Neuronal stem cell (in vitro differentiated cells): ENCODE measurements around the gene PDE6A.
A peak's percentile ranks its signal among the peaks of the same experiment; 100 is the strongest.

Experiments
- DNase-seq: peaks from one replicate; pipeline ENCODE4 v3.0.0-alpha.2; 2013; ENCODE audit warnings: low spot score
- H2AFZ ChIP-seq: one replicate; pipeline ENCODE4 v1.6.1; 2013; ENCODE audit warnings: mild to moderate bottlenecking, low read length, inconsistent platforms
- H2AK5ac ChIP-seq: 2 replicates; pipeline ENCODE4 v1.6.1; 2013; ENCODE audit warnings: low read depth, mild to moderate bottlenecking, inconsistent platforms, low read length, moderate library complexity, mixed read lengths
- H2BK120ac ChIP-seq: 2 replicates; pipeline ENCODE4 v1.6.1; 2013; ENCODE audit warnings: low read depth, mild to moderate bottlenecking, inconsistent platforms, low read length, moderate library complexity, mixed read lengths
- H2BK12ac ChIP-seq: one replicate; pipeline ENCODE4 v1.6.1; 2013; ENCODE audit warnings: low read length, inconsistent platforms
- H2BK15ac ChIP-seq: 2 replicates; pipeline ENCODE4 v1.6.1; 2013; ENCODE audit warnings: mild to moderate bottlenecking, low read length, inconsistent platforms, mixed read lengths
- H2BK5ac ChIP-seq: one replicate; pipeline ENCODE4 v1.6.1; 2013; ENCODE audit warnings: inconsistent platforms, mild to moderate bottlenecking, low read length, moderate library complexity
- H3K14ac ChIP-seq: one replicate; pipeline ENCODE4 v1.6.1; 2013; ENCODE audit warnings: low read length, inconsistent platforms
- H3K18ac ChIP-seq: 2 replicates; pipeline ENCODE4 v1.6.1; 2013; ENCODE audit warnings: low read length, inconsistent platforms
- H3K23ac ChIP-seq: 2 replicates; pipeline ENCODE4 v1.6.1; 2013; ENCODE audit warnings: low read depth, mild to moderate bottlenecking, mixed read lengths, low read length, inconsistent platforms; ENCODE audit not compliant: poor library complexity
- H3K27ac ChIP-seq: replicated peaks from 3 replicates; pipeline ENCODE4 v1.5.1; 2013; ENCODE audit warnings: low read length, inconsistent platforms
- H3K27me3 ChIP-seq, 3 experiments: 2 replicates each; pipeline ENCODE4 v1.6.1; 2013; ENCODE audit warnings: low read length in 3 of 3, mild to moderate bottlenecking in 2 of 3, inconsistent platforms in 1 of 3, low read depth in 1 of 3, mixed read lengths in 1 of 3, moderate library complexity in 1 of 3; ENCODE audit not compliant: control insufficient read depth in 3 of 3, insufficient read depth in 3 of 3
- H3K36me3 ChIP-seq, 2 donors: replicated peaks in 1 of 2; 2 replicates each; pipeline ENCODE4 v1.6.1; 2013; ENCODE audit warnings: low read length in 2 of 2; ENCODE audit not compliant: control insufficient read depth in 2 of 2, insufficient read depth in 2 of 2
- H3K4ac ChIP-seq: 2 replicates; pipeline ENCODE4 v1.6.1; 2013; ENCODE audit warnings: inconsistent platforms, mild to moderate bottlenecking, low read length, moderate library complexity
- H3K4me1 ChIP-seq, 2 donors: 1 replicate in 1 of 2; 2 replicates in 1 of 2; pipeline ENCODE4 v1.6.1; 2013; ENCODE audit warnings: low read length in 2 of 2, low read depth in 1 of 2; ENCODE audit not compliant: control insufficient read depth in 2 of 2, insufficient read depth in 1 of 2
- H3K4me2 ChIP-seq: one replicate; pipeline ENCODE4 v1.6.1; 2013; ENCODE audit warnings: mild to moderate bottlenecking, low read length, inconsistent platforms; ENCODE audit not compliant: insufficient read depth, poor library complexity, severe bottlenecking
- H3K4me3 ChIP-seq, 2 donors: 2 replicates each; pipeline ENCODE4 v1.5.1; 2013; ENCODE audit warnings: low read length in 2 of 2, mild to moderate bottlenecking in 2 of 2, inconsistent platforms in 1 of 2, moderate library complexity in 1 of 2
- H3K79me1 ChIP-seq: one replicate; pipeline ENCODE4 v1.6.1; 2013; ENCODE audit warnings: low read depth, mild to moderate bottlenecking, inconsistent platforms, low read length, moderate library complexity
- H3K9ac ChIP-seq: one replicate; pipeline ENCODE4 v1.6.1; 2013; ENCODE audit warnings: mild to moderate bottlenecking, low read depth, low read length, inconsistent platforms; ENCODE audit not compliant: poor library complexity
- H3K9me3 ChIP-seq, 2 donors: replicated peaks in 1 of 2; 2 replicates each; pipeline versions ENCODE3 to v1.6.1; 2013; ENCODE audit warnings: low read length in 2 of 2, mild to moderate bottlenecking in 2 of 2, inconsistent platforms in 1 of 2, low read depth in 1 of 2, mixed read lengths in 1 of 2, moderate library complexity in 1 of 2; ENCODE audit not compliant: control insufficient read depth in 2 of 2, insufficient read depth in 1 of 2
- H4K8ac ChIP-seq: one replicate; pipeline ENCODE4 v1.6.1; 2013; ENCODE audit warnings: low read depth, mild to moderate bottlenecking, inconsistent platforms, low read length, moderate library complexity
- H4K91ac ChIP-seq: one replicate; pipeline ENCODE4 v1.6.1; 2013; ENCODE audit warnings: low read length, low read depth, mild to moderate bottlenecking, inconsistent platforms; ENCODE audit not compliant: poor library complexity
- WGBS, 2 donors: extraction: QIAGEN DNeasy Blood & Tissue Kit; methylation state at CpG; one replicate each; pipeline ENCODE4 v1.1.7; 2013; ENCODE audit warnings: missing lambda C conversion rate in 2 of 2, mixed read lengths in 1 of 2; ENCODE audit not compliant: insufficient read length in 2 of 2, insufficient replicate concordance in 1 of 2; ENCODE audit errors: extremely low coverage in 2 of 2; 5-methylcytosine and 5-hydroxymethylcytosine counted together

PDE6A gene

DNA sequence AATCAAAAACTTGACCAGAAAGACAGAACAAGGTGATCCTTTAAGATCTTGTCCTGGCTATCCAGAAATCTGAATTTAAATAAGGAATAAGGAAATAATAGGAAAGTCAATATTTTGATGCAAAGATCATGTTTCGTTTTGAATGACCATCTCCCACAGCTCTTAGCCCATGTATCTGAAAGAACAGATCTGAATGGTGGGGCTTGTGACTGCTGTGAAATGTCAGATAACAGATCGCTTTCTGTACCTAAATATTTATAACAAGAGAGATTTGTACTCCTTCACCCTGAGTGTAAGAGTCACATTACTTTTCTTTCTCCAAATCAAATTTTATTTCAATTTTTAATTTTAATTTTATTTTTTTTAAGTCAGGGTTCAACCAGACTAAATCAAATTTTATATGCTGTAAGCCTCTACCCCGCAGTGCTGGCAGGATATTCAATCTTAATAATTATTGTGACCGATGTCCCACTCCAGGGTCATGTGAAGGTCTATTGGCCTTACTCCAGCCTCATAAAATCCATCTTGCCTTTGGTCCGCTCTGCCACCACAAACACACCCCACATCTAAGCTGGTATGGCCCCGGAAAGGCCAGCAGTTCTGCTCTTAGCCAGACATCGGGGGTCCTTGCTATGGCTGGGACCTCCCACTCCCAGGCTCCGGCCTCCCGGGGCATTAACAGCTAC is 9.0 kb upstream of the PDE6A start:
- Histone ChIP-seq H3K27me3 (peaks cover 0 to 4% (median 0%) of the 10 kb centered on the region in 3 experiments), H3K4me3 (no peak overlapping the region), H3K9ac (no peak overlapping the region), H3K4ac (no peak overlapping the region), H3K27ac (no peak overlapping the region), H3K9me3 (no peaks in the 10 kb centered on the region), H2BK5ac (no peak overlapping the region), H4K8ac (no peak overlapping the region), H3K23ac (no peak overlapping the region), H3K4me2 (no peak overlapping the region), H2BK120ac (no peak overlapping the region), H3K79me1 (no peaks in the 10 kb centered on the region), H3K14ac (no peak overlapping the region), H2BK12ac (no peak overlapping the region), H2AFZ (peak overlapping the region; percentile 35), H2AK5ac (no peak overlapping the region), H2BK15ac (no peak overlapping the region), H3K36me3 (no peaks in the 10 kb centered on the region), H4K91ac (no peak overlapping the region), H3K4me1 (no peaks in the 10 kb centered on the region), H3K18ac (no peak overlapping the region)
- DNase-seq: no peak
- no CpG with 5 or more reads among the region's 9 CpGs for WGBS, 2 donors

DNA sequence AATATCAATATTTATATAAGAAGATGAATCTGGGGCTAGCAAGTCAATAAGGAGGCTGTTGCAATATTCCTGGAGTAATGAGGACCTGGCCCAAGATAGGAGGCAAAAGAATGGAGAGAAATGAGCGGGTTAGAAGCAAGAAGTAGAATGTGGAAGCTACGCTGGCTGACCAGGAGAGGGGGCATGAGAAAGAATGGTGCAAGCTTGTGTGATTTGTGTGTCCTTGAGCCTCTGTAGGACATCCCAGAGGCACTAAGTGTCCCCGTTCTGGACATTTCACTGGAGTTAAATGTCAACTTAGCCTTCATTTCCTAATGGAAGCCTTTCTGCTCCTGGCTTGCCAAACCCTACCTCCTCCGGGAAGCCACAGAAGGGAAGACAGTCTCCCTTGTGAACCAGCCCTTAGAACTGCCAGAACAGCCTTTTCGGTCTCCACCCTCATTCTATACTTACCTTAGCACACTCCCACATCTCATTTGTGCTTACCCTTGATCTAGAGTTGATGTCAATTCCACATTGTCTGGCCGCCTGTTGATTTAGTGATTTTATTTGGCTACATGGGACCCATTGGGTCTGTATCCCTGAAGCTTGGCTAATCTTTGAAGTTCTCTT is 6.7 kb upstream of the PDE6A start:
- Histone ChIP-seq H3K23ac (no peak overlapping the region), H3K14ac (no peak overlapping the region), H3K4ac (no peak overlapping the region), H3K4me3 (no peak overlapping the region), H2BK12ac (no peak overlapping the region), H2BK120ac (no peak overlapping the region), H3K18ac (no peak overlapping the region), H3K4me2 (no peak overlapping the region), H2BK15ac (no peak overlapping the region), H2BK5ac (no peak overlapping the region), H3K27me3 (peaks cover 0 to 7% (median 0%) of the 10 kb centered on the region in 3 experiments), H3K9me3 (no peaks in the 10 kb centered on the region), H3K36me3 (no peaks in the 10 kb centered on the region), H3K79me1 (no peaks in the 10 kb centered on the region), H3K9ac (no peak overlapping the region), H4K91ac (no peak overlapping the region), H2AK5ac (no peak overlapping the region), H3K27ac (no peak overlapping the region), H4K8ac (no peak overlapping the region), H2AFZ (no peak overlapping the region), H3K4me1 (no peaks in the 10 kb centered on the region)
- DNase-seq: no peak
- WGBS, 2 donors: no CpG with 5 or more reads among the region's 6 CpGs

DNA sequence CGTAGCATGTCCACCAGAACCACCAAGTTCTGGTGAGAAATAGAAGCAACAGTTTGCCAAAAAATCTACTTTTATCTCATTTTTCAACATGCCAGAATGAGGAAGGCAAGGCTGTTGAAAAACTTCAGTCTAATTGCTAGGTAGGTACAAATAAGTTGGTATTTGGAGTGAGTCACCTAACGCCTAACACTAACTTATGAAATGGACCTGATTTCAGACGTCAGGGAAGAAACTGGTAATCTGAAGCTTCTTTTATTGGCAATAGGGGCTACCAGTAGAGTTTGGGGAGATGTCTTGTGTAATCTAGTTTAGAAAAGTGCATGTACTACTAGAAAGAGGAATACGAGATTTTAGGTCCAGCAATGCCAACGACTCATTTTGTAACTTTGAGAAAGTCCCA is 4.4 kb upstream of the PDE6A start:
- Histone ChIP-seq H3K27me3 (peaks cover 0 to 22% (median 0%) of the 10 kb centered on the region in 3 experiments), H4K8ac (no peak overlapping the region), H3K9me3 (no peaks in the 10 kb centered on the region), H3K4ac (no peak overlapping the region), H3K4me2 (no peak overlapping the region), H3K4me3 (no peak overlapping the region), H3K79me1 (no peaks in the 10 kb centered on the region), H3K9ac (no peak overlapping the region), H3K27ac (no peak overlapping the region), H3K36me3 (no peaks in the 10 kb centered on the region), H2AFZ (no peak overlapping the region), H3K4me1 (no peaks in the 10 kb centered on the region), H2BK12ac (no peak overlapping the region), H3K23ac (no peak overlapping the region), H2BK5ac (no peak overlapping the region), H3K18ac (no peak overlapping the region), H3K14ac (no peak overlapping the region), H4K91ac (no peak overlapping the region), H2AK5ac (no peak overlapping the region), H2BK120ac (no peak overlapping the region), H2BK15ac (no peak overlapping the region)
- DNase-seq: no peak
- WGBS, 2 donors: no CpG with 5 or more reads among the region's 5 CpGs

DNA sequence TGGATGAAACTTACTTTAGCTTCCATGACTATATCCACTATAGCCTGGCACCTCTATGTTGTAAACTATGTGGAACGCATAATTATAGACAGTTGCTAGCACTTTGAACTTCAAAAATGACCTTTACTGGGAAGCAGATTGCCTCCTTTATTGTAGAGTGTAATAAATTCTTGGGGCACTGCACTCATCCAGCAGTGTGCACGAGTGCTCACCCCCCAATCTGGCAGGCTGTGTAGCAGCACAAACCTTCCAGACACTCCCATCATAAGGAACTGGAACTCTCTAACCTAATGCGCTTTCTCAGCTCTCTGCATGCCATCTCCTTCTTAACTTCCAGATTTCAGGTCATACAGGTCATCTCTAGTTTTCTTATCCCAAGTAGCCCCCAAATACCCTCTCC is 1.5 kb upstream of the PDE6A start:
- no peak overlapping the region for H4K8ac ChIP-seq
- H2BK120ac ChIP-seq: no peak overlapping the region
- no peaks in the 10 kb centered on the region for H3K9me3 ChIP-seq
- no peak overlapping the region for H3K27ac ChIP-seq
- no peak overlapping the region for H3K23ac ChIP-seq
- DNase-seq: no peak
- H3K18ac ChIP-seq: no peak overlapping the region
- no peaks in the 10 kb centered on the region for H3K79me1 ChIP-seq
- H3K4ac ChIP-seq: no peak overlapping the region
- H4K91ac ChIP-seq: no peak overlapping the region
- no CpG with 5 or more reads among the region's 3 CpGs for WGBS, 2 donors
- H2BK5ac ChIP-seq: no peak overlapping the region
- peaks cover 0 to 25% (median 0%) of the 10 kb centered on the region in 3 experiments for H3K27me3 ChIP-seq
- H3K4me2 ChIP-seq: no peak overlapping the region
- no peak overlapping the region for H2BK12ac ChIP-seq
- H3K4me1 ChIP-seq: peaks cover 0 to 3% of the 10 kb centered on the region in 2 donors
- H3K14ac ChIP-seq: no peak overlapping the region
- H2AFZ ChIP-seq: no peak overlapping the region
- H3K4me3 ChIP-seq: no peak overlapping the region
- no peak overlapping the region for H2BK15ac ChIP-seq
- no peaks in the 10 kb centered on the region for H3K36me3 ChIP-seq
- H2AK5ac ChIP-seq: no peak overlapping the region
- H3K9ac ChIP-seq: no peak overlapping the region
